Fibroblast of the conjunctiva (primary cell): Measurements from ENCODE around the gene NOXA1.
"Not testable (repeated sequence)": the region's sequence is repeated elsewhere in the genome, so short reads cannot be mapped to it uniquely, and the experiment has no call there.

Experiments
- DNase-seq: peaks from one replicate; pipeline ENCODE4 v3.0.0-alpha.2; 2010; ENCODE audit warnings: low read depth

Gene NOXA1

GRCh38 chr9:137439158-137439714, 16.0 kb downstream of the NOXA1 start:
- no peak for DNase-seq

- DNase-seq, result no peak
Measured at GRCh38 chr9:137441289-137441934, 18.2 kb downstream of the NOXA1 start, which contains the start of gene ENTPD8. TSS of gene ENTPD8 (minus strand) at chr9:137441357. CDS start at chr9:137438285, 3,072 bp downstream.

- DNase-seq, result no peak
Measured at GRCh38 chr9:137441935-137442321, 18.7 kb downstream of the NOXA1 start.

GRCh38 chr9:137444106-137444790, 21.1 kb downstream of the NOXA1 start:
- DNase-seq, result no peak

- peak; percentile 59 for DNase-seq
Measured at GRCh38 chr9:137445275-137445807, 22.1 kb downstream of the NOXA1 start.

- DNase-seq, result no peak
Measured at GRCh38 chr9:137445930-137446431, 22.8 kb downstream of the NOXA1 start.

- no peak for DNase-seq
Measured at GRCh38 chr9:137446851-137447471, 23.8 kb downstream of the NOXA1 start.

GRCh38 chr9:137447722-137448601, 24.8 kb downstream of the NOXA1 start:
- no peak for DNase-seq

- DNase-seq, result no peak
Measured at GRCh38 chr9:137448602-137448962, 25.4 kb downstream of the NOXA1 start.

- no peak for DNase-seq
Measured at GRCh38 chr9:137449081-137449844, 26.1 kb downstream of the NOXA1 start.

- no peak for DNase-seq
Measured at GRCh38 chr9:137449931-137450538, 26.8 kb downstream of the NOXA1 start.

- DNase-seq, result not testable (repeated sequence)
Measured at GRCh38 chr9:137450539-137451222, 27.5 kb downstream of the NOXA1 start.

- not testable (repeated sequence) for DNase-seq
Measured at GRCh38 chr9:137451264-137452005, 28.2 kb downstream of the NOXA1 start.

- DNase-seq, result no peak
Measured at GRCh38 chr9:137452006-137452760, 29.0 kb downstream of the NOXA1 start.

GRCh38 chr9:137452761-137453642, 29.8 kb downstream of the NOXA1 start:
- DNase-seq, result no peak

- peak; percentile 69 for DNase-seq
Measured at GRCh38 chr9:137453643-137454081, 30.5 kb downstream of the NOXA1 start.

GRCh38 chr9:137454145-137454596, 31.0 kb downstream of the NOXA1 start:
- DNase-seq, result no peak
